HCT116 (cell line): Measurements from ENCODE around the gene EPHA8.

Experiments
- CTCF ChIP-seq, 3 experiments: fragments of 200-600 bp in 1 of 3; sonication (generic) in 1 of 3; IDR thresholded peaks in 2 of 3; conservative IDR thresholded peaks in 1 of 3; 2 replicates each; pipeline ENCODE4 v1.5.1; 2012 to 2017; ENCODE audit warnings: low read depth in 2 of 3, low read length in 2 of 3, antibody characterized with exemption in 1 of 3, borderline replicate concordance in 1 of 3, control low read depth in 1 of 3, mild to moderate bottlenecking in 1 of 3, mixed read lengths in 1 of 3, mixed run types in 1 of 3, moderate library complexity in 1 of 3; ENCODE audit not compliant: insufficient read depth in 1 of 3
- EZH2 ChIP-seq: fragments of 200-600 bp; sonication (generic); IDR thresholded peaks from 2 replicates; pipeline ENCODE4 v1.6.1; 2017; ENCODE audit warnings: antibody characterized with exemption, mixed run types
- EZH2phosphoT487 ChIP-seq: fragments of 200-600 bp; IDR thresholded peaks from 2 replicates; pipeline ENCODE4 v1.6.1; 2018; ENCODE audit warnings: antibody characterized with exemption, borderline replicate concordance
- MAX ChIP-seq: IDR thresholded peaks from 2 replicates; pipeline ENCODE4 v1.6.1; 2012
- POLR2A ChIP-seq: IDR thresholded peaks from 2 replicates; pipeline ENCODE4 v1.7.0; 2011; ENCODE audit warnings: borderline replicate concordance; ENCODE audit not compliant: insufficient read depth, insufficient read length; ENCODE audit errors: extremely low read depth
- POLR2AphosphoS5 ChIP-seq: IDR thresholded peaks from 2 replicates; pipeline ENCODE4 v1.6.1; 2011; ENCODE audit warnings: mild to moderate bottlenecking, low read depth, low read length, moderate library complexity
- YY1 ChIP-seq: IDR thresholded peaks from 2 replicates; pipeline ENCODE4 v1.6.1; 2011; ENCODE audit warnings: low read length, low read depth, moderate library complexity, mild to moderate bottlenecking; ENCODE audit not compliant: insufficient replicate concordance; ENCODE audit errors: extremely low read depth
- ZBTB33 ChIP-seq: IDR thresholded peaks from 2 replicates; pipeline ENCODE4 v1.6.1; 2011; ENCODE audit warnings: mild to moderate bottlenecking, low read length, moderate library complexity; ENCODE audit not compliant: insufficient replicate concordance; ENCODE audit errors: extremely low read depth
- TF ChIP-seq, protein P1 (sequence below): IDR thresholded peaks from 2 replicates; pipeline ENCODE4 v1.6.1; 2012; ENCODE audit warnings: low read depth

- TF ChIP-seq YY1 (no peak), EZH2 (no peak), CTCF (IDR thresholded peaks at IDR 0.05 in 2 of 3, conservative IDR thresholded peaks at IDR 0.05 in 1 of 3; ENCODE audit: borderline replicate concordance in 1 of 3, insufficient read depth in 1 of 3, low read depth in 2 of 3, low read length in 2 of 3) (no peak), POLR2A (no peak), EZH2phosphoT487 (no peak), POLR2AphosphoS5 (no peak), MAX (no peak), ZBTB33 (no peak)
- TF ChIP-seq, protein P1, sequence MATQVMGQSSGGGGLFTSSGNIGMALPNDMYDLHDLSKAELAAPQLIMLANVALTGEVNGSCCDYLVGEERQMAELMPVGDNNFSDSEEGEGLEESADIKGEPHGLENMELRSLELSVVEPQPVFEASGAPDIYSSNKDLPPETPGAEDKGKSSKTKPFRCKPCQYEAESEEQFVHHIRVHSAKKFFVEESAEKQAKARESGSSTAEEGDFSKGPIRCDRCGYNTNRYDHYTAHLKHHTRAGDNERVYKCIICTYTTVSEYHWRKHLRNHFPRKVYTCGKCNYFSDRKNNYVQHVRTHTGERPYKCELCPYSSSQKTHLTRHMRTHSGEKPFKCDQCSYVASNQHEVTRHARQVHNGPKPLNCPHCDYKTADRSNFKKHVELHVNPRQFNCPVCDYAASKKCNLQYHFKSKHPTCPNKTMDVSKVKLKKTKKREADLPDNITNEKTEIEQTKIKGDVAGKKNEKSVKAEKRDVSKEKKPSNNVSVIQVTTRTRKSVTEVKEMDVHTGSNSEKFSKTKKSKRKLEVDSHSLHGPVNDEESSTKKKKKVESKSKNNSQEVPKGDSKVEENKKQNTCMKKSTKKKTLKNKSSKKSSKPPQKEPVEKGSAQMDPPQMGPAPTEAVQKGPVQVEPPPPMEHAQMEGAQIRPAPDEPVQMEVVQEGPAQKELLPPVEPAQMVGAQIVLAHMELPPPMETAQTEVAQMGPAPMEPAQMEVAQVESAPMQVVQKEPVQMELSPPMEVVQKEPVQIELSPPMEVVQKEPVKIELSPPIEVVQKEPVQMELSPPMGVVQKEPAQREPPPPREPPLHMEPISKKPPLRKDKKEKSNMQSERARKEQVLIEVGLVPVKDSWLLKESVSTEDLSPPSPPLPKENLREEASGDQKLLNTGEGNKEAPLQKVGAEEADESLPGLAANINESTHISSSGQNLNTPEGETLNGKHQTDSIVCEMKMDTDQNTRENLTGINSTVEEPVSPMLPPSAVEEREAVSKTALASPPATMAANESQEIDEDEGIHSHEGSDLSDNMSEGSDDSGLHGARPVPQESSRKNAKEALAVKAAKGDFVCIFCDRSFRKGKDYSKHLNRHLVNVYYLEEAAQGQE, result no peak
Measured at GRCh38 chr1:22522221-22522743, 41.0 kb upstream of the EPHA8 start.
